NCI-H2029 treated with DMSO at 0.1 percent for 48 hours (cell line): ENCODE data around the gene IFNA4.
"Not testable (repeated sequence)": the region's sequence is repeated elsewhere in the genome, so short reads cannot be mapped to it uniquely, and the experiment has no call there.

Experiments used
- DNase-seq: peaks from one replicate; lab custom pipeline; 2025; lab: John Stamatoyannopoulos, UW

The IFNA4 gene

DNA sequence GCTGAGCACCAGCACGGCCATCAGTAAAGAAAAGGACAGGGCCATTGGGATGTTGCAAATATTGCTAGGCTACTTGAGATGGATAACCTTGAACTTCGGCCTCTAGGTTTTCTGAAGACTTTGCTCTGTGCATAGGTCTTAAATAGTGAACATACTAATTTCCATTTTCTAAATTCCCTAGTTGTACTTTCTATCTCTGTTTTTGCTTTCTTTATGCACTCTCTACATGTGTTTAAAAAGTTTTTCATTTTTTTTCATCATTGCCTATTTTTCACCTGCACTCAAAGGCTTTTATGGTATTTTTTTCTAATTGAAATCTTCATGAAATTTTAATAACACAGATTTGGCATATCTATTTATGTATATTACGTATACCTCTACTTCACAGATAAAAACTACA lies at the start of gene IFNA4:
Gene IFNA4 (minus strand): TSS at position 101 of the 400 bp plus-strand sequence. CDS start 56 bp downstream, at position 45.
- DNase-seq: not testable (repeated sequence)

DNA sequence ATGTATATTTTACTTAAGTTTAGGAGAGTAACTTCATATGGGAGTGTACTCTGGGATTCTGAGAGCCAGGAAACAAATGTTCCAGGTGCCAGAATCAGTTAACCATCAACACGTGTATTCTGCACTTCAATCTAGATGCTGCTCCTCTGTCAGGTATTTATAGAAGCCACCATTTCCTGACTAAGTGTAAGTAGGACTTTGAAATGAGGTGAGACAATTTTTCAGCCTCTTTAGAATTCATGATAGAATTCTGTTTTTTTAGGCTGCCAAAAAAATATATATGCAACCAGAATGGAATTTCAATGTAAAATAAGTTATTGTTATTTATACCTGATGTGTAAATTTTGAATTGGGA lies 49.0 kb upstream of the IFNA4 start:
- DNase-seq: not testable (repeated sequence)

DNA sequence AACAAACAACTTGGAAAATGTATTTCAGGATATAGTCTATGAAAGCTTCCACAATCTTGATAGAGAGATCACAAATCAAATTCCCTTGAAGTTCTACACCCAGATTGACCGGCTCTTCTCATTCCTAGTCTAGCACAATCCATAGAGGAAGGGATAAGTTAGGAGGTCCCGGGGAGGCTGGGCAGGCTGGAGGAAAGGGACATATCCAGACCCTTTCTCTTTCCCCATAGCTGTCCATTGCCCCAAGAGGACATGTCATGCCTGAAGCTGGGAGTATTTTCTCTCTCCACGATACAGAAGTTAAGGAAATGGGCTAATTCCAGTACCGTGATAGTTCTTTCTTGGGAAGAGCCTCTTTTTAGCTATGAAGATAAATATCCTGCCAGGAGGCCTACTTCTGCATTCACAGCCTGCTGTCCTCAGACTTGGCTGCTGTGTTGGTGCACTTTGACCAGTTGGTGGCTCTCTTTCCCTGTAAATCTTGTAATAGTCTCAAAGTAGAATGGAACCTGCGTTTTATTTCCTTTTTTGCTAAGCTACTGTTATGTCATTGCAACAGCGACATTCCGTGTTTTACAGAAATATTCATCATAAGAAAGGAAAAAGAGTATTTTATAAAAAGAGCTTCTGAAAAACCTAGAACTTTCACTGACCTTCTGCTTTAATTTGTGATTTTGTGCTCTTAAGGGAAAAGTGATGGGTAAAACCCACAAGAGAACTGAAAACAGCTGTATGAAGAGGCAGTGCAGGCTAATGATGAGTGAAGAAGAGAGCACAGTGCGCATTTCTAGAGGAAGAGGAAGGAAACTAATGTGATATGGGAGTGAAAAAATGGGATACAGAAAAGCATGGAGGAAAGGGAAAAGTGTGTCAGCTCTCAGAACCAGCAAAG lies 48.3 kb upstream of the IFNA4 start:
- DNase-seq: not testable (repeated sequence)

DNA sequence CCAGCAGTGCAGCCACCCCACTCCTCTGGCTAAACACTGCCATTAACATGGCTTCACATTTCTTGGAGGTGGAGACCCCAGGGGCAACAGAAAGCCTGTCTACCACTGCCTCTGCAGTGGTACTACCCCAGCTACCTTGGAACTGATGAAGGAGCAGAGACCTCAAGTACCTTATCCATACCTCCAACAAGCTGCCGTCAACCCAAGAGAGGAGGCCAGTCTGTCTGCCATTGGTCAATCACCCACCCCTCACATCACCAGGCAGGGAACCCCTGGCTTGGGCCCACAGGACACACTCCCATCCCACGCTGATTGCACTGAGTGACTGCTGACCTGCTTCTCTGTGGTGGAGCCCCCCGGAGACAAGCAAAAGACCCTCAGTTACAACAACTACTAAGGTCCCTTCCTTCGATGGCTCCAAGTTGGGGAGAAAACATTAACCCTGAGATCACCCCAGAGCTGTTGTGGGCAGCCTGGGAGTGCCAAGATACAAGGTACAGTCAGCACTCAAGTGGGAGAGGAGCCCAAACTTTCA lies 46.8 kb upstream of the IFNA4 start:
- DNase-seq: no peak

DNA sequence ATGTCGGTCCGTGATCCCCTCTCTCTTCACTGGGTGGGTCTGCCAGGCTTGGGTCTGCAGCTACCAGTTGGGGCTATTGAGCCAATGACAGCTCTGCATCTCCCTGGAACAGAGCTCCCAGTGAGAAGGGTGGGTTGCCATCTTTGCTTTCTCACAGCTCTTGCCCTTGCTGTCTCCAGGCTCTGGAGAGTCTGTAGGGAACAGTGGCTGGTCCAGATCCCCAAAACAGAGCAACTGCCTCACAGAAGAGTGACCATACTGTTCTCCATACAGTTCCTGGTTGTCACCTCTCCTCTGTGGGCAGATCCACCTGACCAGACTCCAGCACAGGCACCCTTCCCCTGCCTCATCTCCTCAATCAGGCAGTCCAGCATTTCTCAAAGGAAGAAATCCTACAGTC lies 45.9 kb upstream of the IFNA4 start:
- DNase-seq: no peak

DNA sequence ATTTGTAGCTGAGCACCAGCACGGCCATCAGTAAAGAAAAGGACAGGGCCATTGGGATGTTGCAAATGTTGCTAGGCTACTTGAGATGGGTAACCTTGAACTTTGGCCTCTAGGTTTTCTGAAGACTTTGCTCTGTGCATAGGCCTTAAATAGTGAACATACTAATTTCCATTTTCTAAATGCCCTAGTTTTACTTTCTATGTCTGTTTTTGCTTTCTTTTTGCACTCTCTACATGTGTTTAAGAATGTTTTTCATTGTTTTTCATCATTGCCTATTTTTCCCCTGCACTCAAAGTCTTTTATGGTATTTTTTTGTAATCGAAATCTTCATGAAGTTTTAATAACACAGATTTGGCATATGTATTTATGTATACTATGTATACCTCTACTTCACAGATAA lies 40.7 kb upstream of the IFNA4 start, which contains the start of gene IFNA17:
Gene IFNA17 (minus strand): TSS at position 101 of the 400 bp plus-strand sequence. CDS start 49 bp downstream, at position 52.
- no peak for DNase-seq

DNA sequence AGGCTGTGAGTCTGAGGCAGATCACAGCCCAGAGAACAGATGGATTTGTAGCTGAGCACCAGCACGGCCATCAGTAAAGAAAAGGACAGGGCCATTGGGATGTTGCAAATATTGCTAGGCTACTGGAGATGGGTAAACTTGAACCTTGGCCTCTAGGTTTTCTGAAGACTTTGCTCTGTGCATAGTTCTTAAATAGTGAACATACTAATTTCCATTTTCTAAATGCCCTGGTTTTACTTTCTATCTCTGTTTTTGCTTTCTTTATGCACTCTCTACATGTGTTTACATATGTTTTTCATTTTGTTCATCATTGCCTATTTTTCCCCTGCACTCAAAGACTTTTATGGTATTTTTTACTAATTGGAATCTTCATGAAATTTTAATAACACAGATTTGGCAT lies 29.8 kb upstream of the IFNA4 start, which contains the start of gene IFNA16:
Gene IFNA16 (minus strand): TSS at position 101 of the 400 bp plus-strand sequence. CDS start 6 bp downstream, at position 95.
- DNase-seq: not testable (repeated sequence)

DNA sequence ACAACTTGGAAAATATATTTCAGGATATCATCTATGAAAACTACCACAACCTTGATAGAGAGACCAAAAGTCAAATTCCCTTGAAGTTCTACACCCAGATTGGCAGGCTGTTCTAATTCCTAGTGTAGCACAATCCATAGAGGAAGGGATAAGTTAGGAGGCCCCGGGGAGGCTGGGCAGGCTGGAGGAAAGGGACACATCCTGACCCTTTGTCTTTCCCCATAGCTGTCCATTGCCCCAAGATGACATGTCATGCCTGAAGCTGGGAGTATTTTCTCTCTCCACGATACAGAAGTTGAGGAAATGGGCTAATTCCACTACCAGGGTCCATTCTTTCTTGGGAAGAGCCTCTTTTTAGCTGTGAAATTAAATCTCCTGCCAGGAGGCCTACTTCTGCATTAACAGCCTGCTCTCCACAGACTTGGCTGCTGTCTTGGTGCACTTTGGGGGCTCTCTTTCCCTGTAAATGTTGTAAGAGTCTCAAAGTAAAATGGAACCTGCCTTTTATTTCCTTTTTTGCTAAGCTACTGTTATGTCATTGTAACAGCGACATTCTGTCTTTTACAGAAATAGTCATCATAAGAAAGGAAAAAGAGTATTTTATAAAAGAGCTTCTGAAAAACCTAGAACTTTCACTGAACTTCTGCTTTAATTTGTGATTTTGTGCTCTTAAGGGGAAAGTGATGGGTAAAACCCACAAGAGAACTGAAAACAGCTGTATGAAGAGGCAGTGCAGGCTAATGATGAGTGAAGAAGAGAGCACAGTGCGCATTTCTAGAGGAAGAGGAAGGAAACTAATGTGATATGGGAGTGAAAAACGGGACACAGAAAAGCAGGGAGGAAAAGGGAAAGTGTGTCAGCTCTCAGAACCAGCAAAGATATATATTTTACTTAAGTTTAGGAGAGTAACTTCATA lies 26.3 kb upstream of the IFNA4 start:
- DNase-seq: not testable (repeated sequence)

DNA sequence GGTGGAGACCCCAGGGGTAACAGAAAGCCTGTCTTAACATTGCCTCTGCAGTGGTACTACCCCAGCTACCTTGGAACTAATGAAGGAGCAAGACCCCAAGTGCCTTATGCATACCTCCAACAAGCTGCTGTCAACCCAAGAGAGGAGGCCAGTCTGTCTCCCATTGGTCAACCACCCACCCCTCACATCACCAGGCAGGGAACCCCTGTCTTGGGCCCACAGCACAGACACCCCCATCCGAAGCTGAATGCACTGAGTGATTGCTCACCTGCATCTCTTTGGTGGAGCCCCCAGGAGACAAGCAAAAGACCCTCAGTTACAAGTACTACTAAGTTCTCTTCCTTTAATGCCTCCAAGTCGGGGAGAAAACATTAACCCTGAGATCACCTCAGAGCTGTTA lies 24.8 kb upstream of the IFNA4 start:
- not testable (repeated sequence) for DNase-seq

DNA sequence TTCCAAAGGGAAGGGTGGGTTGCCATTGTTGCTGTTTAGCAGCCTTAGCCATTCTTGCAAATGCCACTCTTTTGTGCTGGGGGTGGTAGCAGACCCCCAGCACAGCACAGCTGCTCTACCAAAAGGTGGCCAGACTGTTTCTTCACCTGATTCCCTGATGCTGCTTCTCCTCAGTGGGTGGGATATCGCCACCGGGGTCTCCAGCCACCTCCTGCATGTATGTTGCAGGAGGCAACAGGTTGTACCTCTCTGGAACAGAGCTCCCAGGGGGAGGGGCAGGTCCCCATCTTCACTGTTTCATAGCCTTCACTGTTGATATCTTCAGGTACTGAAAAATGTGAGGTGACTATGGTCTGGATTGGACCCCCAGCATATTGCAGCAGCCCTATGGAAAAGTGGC lies 23.4 kb upstream of the IFNA4 start:
- not testable (repeated sequence) for DNase-seq

DNA sequence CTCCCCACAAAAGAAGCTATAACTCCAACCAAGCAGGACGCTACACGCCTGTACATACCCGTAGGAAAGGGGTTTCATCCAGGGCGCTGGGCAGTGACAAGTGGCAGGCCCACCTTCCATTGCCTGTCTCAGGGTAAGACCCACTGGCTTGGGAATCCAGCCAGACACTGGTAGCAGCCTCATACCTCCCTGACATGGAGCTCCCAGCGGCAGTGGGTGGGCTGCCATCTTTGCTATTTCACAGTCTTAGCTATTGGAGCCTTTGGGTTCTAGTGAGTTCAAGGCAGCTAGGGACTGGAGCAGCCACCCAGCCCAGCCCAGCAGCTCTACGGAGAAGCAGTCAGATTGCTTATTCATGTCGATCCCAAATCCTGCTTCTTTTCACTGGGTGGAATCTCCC lies 22.9 kb upstream of the IFNA4 start:
- no peak for DNase-seq

DNA sequence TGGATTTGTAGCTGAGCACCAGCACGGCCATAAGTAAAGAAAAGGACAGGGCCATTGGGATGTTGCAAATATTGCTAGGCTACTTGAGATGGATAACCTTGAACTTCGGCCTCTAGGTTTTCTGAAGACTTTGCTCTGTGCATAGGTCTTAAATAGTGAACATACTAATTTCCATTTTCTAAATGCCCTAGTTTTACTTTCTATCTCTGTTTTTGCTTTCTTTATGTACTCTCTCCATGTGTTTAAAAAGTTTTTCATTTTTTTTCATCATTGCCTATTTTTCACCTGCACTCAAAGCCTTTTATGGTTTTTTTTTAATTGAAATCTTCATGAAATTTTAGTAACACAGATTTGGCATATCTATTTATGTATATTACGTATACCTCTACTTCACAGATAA lies 19.7 kb upstream of the IFNA4 start, which contains the start of gene IFNA10:
Gene IFNA10 (minus strand): TSS at position 101 of the 400 bp plus-strand sequence. CDS start 46 bp downstream, at position 55.
- DNase-seq: not testable (repeated sequence)

DNA sequence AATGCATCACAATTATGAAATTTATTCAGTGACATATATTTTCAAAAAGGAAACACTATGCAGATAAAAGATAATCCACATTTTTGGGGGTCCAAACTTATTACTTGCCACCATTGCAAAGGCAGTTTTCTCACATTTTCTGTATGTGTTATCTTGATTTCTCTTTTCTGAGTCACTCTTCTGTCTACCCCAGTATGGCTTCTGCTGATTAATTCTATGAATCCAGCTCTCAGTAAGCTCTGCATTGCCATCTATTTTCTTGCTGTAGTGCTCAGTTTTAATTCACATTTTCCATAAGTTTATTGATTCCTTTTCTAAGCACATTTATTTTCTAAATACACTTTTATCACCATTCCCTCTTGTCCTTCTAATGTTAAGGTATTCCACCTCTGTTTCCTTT lies 17.8 kb upstream of the IFNA4 start:
- DNase-seq: no peak

DNA sequence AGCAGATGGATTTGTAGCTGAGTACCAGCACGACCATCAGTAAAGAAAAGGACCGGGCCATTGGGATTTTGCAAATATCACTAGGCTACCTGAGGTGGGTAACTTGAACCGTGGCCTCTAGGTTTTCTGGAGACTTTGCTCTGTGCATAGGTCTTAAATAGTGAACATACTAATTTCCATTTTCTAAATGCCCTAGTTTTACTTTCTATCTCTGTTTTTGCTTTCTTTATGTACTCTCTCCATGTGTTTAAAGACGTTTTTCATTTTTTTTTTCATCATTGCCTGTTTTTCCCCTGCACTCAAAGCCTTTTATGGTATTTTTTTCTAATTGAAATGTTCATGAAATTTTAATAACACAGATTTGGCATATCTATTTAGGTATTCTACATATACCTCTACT lies 14.7 kb upstream of the IFNA4 start, which contains the start of gene IFNA7:
Gene IFNA7 (minus strand): TSS at position 101 of the 400 bp plus-strand sequence. CDS start 40 bp downstream, at position 61.
- DNase-seq: not testable (repeated sequence)

DNA sequence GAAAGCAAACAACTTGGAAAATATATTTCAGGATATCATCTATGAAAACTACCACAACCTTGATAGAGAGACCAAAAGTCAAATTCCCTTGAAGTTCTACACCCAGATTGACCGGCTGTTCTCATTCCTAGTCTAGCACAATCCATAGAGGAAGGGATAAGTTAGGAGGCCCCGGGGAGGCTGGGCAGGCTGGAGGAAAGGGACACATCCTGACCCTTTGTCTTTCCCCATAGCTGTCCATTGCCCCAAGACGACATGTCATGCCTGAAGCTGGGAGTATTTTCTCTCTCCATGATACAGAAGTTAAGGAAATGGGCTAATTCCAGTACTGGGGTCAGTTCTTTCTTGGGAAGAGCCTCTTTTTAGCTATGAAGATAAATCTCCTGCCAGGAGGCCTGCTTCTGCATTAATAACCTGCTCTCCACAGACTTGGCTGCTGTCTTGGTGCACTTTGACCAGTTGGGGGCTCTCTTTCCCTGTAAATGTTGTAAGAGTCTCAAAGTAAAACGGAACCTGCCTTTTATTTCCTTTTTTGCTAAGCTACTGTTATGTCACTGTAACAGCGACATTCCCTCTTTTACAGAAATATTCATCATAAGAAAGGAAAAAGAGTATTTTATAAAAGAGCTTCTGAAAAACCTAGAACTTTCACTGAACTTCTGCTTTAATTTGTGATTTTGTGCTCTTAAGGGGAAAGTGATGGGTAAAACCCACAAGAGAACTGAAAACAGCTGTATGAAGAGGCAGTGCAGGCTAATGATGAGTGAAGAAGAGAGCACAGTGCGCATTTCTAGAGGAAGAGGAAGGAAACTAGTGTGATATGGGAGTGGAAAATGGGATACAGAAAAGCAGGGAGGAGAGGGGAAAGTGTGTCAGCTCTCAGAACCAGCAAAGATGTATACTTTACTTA lies 7.7 kb upstream of the IFNA4 start:
- not testable (repeated sequence) for DNase-seq

DNA sequence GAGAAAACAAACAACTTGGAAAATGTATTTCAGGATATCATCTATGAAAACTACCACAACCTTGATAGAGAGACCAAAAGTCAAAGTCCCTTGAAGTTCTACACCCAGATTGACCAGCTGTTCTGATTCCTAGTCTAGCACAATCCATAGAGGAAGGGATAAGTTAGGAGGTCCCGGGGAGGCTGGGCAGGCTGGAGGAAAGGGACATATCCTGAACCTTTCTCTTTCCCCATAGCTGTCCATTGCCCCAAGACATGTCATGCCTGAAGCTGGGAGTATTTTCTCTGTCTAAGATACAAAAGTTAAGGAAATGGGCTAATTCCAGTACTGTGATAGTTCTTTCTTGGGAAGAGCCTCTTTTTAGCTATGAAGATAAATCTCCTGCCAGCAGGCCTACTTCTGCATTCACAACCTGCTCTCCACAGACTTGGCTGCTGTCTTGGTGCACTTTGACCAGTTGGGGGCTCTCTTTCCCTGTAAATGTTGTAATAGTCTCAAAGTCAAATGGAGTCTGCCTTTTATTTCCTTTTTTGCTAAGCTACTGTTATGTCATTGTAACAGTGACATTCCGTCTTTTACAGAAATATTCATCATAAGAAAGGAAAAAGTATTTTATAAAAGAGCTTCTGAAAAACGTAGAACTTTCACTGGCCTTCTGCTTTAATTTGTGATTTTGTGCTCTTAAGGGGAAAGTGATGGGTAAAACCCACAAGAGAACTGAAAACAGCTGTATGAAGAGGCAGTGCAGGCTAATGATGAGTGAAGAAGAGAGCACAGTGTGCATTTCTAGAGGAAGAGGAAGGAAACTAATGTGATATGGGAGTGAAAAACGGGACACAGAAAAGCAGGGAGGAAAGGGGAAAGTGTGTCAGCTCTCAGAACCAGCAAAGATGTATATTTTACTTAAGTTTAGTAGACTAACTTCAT lies 4.3 kb downstream of the IFNA4 start:
- not testable (repeated sequence) for DNase-seq

DNA sequence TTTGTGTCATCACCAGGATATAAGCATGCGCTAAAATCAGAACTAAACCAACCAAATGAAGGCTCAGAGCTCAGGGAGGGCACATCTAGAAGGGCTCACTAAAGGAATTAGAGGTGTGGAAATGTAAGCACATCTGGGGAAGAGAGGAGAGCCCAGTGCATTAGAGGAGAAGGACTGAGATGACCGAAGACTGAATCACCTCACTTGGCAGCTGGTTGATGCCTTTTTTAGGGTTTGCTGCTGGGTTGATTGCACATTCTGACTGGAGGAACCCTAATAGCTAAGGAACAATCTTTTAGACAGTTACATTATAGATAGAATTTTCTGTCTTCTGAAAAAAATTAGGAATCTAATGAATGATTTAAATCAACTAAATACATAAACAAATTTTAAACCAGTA lies 12.7 kb downstream of the IFNA4 start:
- DNase-seq: no peak

DNA sequence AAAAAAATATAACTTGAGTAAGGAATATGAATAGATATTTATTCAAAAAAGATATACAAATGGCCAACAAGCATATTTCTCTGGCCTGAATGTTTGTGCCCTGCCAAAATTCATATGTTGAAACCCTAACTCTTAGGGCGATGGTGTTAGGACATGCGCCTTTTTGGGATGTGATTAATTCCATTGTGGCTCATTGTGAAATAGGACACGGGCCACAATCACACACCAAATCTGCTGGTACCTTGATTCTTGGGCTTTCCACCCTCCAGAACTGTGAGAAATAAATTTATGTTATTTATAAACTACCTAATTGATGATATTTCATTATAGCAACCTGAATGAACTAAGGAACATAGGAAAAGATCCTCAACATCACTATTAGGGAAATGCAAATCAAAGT lies 15.2 kb downstream of the IFNA4 start:
- no peak for DNase-seq

DNA sequence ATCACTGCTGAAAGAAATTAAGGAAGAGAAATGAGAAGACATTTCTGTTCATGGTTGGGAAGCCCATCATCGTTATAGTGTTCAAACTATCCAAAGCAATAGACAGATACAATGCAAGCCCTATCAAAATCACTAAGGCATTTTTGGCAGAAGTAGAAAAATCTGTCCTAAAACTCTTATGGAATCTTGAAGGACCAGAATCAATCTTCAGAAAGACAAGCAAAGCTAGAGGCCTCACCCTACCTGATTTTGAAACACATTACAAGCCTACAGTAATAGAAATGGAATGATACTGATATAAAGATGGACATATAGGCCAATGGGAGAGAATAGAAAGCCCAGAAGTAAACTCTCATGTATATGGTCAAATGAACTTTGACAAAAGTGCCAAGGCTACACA lies 16.0 kb downstream of the IFNA4 start:
- no peak for DNase-seq

DNA sequence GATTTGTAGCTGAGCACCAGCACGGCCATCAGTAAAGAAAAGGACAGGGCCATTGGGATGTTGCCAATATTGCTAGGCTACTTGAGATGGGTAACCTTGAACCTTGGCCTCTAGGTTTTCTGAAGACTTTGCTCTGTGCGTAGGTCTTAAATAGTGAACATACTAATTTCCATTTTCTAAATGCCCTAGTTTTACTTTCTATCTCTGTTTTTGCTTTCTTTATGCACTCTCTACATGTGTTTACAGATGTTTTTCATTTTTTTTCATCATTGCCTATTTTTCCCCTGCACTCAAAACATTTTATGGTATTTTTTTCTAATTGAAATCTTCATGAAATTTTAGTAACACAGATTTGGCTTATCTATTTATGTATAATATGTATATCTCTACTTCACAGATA lies 20.8 kb downstream of the IFNA4 start, which contains the start of gene IFNA21:
Gene IFNA21 (minus strand): TSS at position 101 of the 400 bp plus-strand sequence. CDS start 48 bp downstream, at position 53.
- DNase-seq: not testable (repeated sequence)
